Uterus (tissue), 2 donors: Measurements from ENCODE around the gene OPN4.

ENCODE experiments used
- CTCF ChIP-seq, 4 experiments: fragments of 200-600 bp in 2 of 4; fragments of 450-650 bp in 2 of 4; sonication (generic) in 2 of 4; IDR thresholded peaks; one replicate each; pipeline ENCODE4 v1.5.1; 2016 to 2019; ENCODE audit warnings: antibody characterized with exemption in 4 of 4, mild to moderate bottlenecking in 2 of 4, moderate library complexity in 1 of 4
- POLR2A ChIP-seq, 2 donors: fragments of 450-650 bp; IDR thresholded peaks; one replicate each; pipeline ENCODE4 v1.6.1; 2016; ENCODE audit warnings: antibody characterized with exemption in 2 of 2, mild to moderate bottlenecking in 1 of 2, moderate library complexity in 1 of 2

- TF ChIP-seq CTCF (IDR thresholded peaks at IDR 0.05) (no peak), POLR2A (IDR thresholded peaks at IDR 0.05) (no peak)
Observed at GRCh38 chr10:86654411-86655172, at the start of gene OPN4.
